Stromal cell of bone marrow (primary cell): ENCODE results near the gene ANKRD18A.
A peak's percentile ranks its signal among the peaks of the same experiment; 100 is the strongest.

Source experiments
- DNase-seq: peaks from one replicate; pipeline ENCODE4 v3.0.0-alpha.2; 2012; ENCODE audit warnings: low read depth

ANKRD18A gene

DNA sequence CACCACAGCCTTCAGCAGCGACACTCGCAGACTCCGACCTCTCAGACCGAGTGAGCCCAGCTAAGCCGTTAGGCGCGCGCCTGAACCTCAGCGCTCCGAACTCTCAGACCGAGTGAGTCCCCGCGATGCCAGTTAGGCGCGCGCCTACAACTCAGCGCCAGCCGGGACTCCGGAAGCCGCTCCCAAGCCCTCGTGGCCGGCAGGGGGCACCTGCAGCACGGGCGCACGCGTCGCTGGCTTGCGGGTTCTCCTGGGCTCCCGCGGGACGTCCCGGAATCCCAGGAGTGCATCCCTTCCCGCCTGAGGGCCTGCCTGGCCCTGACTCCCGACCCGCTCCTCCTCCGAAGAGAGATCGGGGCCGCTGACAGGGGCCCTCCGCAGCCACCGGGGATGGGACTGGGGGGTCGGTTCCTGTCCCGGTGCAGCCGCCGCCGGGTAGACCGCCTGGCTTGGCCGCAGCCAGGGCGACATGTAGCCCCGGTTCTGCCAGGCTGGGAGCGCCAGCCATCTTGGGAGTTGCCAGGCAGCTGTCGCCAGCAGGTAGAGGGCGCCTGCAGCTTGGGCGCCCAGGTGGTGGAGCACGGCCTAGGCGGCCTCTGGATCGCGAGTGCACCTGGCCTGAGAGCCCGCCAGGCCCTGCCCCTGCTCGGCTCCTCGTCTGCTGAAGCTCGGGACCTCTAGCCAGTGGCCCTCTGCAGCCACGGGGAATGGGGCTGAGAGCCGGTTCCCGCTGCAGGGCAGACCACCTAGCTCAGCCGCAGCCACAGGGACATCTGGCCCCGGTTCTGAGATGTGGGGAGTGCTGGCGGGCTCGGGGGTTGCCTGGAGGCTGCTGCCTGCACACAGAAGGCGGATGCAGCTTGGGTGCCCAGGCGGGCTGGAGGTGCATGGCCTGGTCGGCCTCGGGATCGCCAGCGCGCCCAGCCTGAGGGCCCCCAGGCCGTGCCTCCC is at the start of gene ANKRD18A:
TSS of gene ANKRD18A (minus strand) at position 114 of the 951 bp plus-strand sequence. CDS start 311 bp downstream, outside the sequence.
- DNase-seq = no peak

DNA sequence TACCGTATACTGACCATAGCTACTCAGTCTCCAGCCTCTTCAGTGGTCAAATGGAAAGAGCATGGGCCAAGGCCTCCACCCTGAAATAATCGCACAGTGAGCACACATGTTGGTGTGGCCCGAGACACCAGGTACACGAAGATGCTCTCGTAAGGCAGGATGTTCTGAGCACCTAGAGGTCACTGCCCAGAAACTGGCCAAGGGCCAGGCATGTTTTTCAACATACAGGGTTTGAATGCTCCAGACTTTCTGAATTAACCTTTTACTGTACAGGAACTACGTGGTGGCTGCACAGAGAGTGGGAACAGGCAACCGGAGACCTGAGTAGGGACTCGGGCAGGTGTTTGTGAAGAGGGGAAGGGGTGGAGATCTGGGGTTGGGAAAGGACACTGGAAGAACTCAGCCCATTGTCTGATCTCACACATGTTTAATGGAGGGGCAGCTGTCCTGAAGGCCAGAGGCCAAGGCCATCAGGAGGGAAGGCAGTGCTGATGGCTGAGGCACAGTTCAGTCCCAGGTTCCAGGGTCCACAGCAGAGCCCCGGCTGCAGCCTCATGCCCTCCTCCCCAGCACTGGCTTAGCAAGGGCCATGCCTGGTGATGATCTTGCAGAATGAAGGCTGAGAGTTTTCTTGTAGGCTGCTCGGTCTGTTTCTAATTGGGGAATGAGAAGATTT is 48.5 kb upstream of the ANKRD18A start:
- DNase-seq = no peak

DNA sequence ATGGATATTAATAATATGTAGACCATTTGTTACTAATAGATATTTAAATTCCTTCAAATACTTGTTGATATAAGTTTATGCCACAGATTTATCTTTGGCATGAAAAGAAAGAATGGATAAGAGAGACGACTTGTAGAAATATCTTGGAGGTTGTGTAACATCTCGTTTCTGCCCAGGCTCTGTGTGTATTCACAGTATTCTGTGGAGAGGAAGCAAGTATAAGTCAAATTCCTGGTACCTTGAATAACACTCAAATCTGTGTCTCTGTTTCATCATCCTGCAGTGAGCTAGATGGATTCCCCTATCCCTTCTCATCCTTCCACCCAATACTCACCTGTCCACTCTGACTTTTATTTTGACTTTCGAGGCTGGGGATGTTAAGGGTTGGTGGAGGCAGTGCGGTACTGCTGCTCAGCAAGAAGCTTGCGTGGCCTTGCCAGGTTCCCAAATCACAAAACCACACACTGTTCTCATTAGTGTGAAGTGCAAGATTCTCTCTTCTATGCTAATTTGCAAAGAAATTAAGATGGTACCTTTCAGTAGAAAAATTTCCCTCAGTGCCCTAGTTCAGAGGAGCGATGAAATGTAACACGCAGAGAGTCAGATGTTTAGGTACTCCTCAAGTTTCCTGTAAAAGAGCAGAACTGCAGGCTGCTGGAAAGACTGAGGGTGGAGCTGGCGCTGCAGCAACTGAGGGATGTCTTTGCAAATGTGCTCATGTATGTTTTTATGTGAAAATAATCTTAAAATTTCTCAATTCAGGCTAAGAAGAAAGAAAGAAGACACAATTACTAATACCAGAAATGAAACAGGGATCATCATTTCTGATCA is 42.6 kb upstream of the ANKRD18A start:
- no peak for DNase-seq

DNA sequence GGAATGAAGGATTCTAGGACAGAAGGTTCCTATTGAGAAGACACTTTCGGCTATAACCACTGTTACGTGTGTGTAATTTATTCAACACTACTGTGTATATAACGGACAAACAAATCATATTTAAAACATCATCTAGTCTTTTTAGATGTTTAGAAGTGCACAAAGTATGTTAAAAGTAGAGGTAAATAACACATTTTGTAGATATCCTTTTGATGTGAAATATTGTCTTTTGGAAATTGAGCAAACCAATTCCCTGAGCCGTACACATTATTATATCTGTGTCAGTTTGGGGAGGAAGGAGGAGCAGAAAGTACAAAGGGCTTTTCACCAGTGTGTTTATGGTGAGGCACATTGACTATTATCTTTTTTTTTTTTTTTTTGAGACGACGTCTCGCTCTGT is 39.1 kb upstream of the ANKRD18A start:
- no peak for DNase-seq

DNA sequence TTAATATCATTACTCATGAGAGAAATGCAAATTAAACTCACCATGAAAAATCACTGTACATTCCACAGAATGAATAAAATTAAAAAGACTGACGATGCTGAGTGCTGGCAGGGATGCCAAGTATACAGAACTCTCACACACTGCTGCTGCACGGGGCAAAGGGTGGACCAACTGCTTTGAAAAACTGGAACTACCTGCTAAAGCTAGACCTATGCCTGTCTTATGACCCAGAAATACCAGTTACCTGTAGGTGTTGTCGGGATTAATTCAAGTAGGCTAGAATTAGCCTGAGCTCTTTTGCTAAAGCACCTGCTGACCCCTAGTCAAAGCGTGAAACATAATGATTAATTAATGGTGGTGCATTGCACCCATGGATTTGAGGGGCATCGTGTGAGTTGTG is 36.5 kb upstream of the ANKRD18A start:
- no peak for DNase-seq

DNA sequence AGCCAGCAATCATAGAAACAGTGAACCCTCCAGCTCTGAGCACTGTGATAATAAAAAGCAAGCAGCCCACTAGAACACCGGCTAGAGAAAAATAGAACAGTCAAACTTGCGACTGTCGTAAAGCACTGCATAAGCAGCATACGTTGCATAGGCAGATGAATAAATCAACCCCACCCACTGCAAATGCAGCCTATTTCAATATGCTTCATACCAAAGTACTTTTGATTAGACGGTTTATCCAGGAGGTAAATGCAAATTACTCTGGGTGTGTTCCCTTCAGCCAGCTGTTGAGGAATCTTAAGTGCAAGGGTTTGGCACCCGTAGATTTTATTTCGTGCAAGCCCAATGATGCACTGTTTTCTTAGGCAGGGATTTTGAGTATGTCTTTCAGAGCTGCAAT is 32.1 kb upstream of the ANKRD18A start:
- DNase-seq = no peak

DNA sequence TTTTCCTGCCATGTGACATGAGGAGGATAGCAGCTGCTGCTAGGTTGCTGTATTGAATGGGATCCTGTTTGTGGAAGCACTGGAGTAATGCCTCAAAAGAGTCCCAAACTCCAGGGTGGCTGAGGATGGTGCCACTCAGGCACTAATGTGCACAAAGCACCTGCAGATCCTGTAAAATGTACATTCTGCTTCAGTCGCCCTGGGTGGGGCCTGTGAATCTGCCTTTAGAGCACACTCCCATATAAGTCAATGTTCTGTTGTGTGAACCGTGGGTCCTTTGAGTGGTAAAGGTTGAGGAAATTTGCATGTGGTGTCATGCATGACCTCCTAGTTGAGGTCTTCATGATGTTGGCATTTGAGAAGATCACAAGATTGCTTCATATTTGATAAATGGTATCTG is 31.6 kb upstream of the ANKRD18A start:
- no peak for DNase-seq

DNA sequence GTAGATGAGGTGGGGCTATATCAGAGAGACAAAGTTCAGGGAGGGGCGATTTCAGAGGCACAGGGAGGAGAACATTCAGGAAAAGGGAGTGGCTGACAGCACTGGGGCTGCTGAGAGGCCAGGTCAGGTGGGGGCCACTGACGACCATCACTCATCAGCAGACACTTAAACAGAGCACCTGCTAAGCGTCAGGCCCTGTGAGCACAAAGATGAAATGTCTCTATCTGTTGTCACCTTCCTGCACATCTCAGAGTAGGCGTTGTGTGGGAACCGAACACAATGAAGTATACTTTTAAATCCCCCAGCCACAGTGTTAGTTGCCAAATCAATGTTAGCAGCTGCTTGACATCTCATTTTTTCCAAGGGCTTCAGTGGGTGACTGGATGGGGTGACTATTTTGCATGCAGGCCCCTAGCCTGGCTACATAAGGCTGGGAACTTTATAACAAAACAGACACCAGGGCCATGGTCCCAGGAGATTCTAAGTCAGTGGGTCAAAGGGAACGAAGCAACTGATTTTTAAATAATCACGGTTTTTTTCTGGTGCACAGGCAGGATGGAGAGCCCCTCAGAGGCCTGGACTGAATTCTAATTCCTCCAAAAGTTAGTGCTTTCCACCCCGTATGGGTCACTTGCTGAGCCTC is 31.1 kb upstream of the ANKRD18A start:
- no peak for DNase-seq

DNA sequence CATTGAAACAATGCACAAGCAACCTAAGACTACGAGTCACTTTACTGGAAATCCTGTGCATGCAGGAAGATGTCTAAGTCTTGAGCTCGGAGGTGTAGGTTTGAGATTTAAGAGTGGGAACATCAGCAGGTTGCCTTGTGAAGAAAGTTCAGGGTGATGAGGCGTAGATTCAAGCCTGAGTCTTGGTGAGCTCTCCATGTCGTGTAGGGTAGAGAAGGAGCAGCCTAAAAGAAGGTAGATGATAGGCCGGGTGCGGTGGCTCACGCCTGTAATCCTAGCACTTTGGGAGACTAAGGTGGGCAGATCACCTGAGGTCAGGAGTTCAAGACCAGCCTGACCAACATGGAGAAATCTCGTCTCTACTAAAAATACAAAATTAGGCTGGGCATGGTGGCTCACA is 30.2 kb upstream of the ANKRD18A start:
- DNase-seq = no peak

DNA sequence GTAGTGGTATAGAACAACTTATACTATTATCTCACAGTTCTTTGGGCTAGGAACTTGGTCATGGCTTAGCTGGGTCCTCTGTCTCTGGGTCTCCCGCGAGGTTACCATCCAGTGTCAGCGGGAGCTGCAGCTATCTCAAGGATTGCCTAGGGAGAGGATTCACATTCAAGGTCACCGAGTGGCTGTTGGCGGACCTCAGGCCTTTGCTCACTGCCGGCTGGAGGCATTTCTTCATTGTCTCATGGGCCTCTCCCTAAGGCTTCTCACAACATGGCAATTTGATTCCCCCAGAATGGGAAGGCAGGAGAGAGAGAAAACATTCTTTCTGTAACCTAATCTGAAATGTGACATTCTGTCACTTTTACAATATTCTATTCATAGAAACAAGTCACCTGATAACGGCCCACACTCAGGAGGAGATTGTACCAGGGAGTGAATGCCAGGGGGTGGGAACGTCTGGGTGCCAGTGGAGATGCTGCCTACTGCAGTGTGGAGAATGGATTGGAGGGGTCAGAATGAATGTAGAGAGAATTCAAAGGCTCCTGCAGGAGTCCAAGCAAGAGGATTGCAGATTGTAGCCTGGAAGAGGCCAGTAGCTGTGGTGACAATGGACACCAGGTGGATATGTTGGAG is 29.5 kb upstream of the ANKRD18A start:
- DNase-seq = no peak

DNA sequence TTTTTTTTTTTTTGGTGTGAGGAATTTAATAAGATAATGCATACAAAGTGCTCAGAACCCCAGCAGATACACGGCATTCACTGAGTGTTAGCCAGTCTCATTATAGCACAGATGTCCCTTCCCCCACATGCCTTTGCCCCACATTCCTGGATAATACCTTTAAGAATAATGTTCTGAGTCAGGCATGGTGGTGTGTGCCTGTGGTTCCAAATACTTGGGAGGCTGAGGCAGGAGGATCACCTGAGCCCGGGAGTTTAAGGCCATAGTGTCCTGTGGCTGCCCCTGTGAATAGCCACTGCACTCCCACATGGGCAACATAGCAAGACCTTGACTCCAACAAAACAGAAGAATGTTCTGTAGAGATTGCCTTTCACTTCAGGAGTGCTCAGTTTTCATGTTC is 24.2 kb upstream of the ANKRD18A start:
- no peak for DNase-seq

DNA sequence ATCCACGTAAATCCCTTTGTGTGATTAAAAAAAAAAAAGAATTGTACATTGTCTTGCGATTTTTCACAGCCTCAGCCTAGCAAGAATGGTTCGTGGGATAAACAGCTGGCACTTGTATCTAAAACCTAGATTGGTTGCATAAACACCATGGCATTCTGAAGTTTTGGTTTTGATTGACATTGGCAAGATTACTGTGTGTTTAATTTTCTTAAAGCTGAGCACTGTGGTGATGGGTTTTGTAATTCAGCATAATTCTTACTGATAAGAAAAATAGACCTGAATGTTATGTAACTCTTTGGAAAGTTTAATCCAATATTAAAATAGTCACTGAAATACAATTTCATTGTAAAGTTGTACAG is 23.4 kb upstream of the ANKRD18A start:
- DNase-seq = no peak

DNA sequence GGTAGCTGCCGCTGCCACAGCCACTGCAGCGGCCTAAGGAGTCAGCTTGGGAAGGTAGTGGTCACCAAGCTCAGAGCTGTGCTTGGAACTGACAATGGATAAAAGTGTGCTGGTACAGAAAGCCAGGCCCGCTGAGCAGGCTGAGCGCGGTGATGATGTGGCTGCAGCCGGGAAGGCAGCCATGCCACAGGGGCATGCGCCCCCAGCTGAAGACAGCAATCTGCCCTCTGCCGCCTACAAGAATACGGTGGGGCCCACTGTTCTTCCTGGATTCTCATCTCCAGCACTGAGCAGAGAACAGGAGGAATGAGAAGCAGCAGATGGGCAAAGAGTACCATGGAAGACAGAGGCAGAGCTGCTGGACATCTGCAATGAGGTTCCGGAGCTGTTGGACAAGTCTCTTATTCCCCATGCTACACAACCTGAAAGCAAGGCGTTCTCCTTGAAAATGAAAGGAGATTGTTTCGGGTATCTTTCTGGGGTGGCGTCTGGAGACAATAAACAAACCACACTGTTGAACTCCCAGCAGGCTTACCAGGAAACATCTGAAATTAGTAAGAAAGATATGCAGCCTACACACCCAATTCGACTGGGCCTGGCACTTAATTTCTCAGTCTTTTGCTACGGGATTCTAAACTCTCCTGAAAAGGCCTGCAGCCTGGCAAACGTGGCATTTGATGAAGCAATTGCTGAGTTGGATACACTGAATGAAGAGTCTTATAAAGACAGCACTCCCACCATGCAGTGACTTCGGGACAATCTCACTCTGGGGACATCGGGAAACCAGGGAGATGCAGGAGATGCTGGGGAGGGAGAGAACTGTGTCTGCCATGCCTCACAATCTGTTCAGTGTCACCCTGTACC is 22.8 kb upstream of the ANKRD18A start:
- no peak for DNase-seq

DNA sequence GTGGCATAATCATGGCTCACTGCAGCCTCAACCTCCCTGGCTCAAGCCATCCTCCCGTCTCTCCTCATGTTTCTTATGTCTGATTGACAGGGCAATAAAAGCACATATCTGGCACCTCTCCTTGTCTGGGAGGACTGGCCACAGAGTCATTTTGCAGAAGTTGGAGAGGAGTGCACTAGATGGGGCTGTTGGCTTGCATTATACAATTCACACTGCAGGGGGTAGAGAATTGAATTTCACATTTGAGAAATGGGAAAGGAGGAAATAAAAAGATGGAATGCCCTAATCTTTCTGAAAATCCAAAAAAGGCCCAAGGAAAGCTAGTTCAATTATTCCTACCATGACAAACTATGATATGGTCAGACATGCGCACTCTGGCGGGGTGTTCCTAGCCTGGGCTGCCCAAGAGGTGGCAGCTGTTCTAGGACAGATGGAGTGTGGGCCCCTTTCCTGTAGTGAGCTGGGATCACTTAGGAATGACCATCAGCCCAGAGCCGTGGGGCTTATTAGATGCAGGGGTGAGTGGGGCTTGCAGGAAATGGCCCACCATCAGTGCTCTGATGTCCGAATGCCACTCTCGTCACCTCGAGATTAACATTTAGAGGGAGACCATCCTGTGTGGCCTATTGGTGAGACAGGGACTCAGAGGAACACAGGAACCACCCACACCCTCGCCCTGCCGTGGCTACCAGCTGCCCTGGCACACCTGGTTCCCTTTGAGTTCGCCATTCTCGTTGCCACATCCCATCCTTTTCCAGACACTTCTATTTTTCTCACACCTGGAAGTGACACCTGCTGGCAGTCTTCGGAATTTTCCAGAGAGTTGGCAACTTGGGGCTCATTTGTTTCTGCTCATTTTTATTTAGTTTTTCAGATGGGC is 21.8 kb upstream of the ANKRD18A start:
- peak; percentile 14 for DNase-seq

DNA sequence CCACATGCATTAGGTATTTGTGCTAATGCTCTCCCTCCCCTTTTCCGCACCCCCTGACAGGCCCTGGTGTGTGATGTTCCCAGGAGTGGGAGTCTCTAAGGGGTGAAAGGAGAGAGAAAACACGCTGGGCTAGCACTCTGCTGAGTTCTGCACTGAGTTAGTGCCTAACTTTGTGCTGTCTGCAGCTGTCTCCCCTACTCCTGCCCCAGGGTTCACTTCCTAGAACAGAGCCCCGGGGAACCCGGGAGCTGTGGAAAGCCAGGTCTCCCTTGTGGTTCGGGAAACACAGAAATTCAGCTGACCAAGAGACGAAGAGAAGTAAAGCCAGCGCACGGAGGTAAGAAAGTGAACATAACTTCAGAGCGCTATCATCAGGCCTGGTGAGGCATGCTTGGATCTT is 20.7 kb upstream of the ANKRD18A start:
- DNase-seq = no peak

DNA sequence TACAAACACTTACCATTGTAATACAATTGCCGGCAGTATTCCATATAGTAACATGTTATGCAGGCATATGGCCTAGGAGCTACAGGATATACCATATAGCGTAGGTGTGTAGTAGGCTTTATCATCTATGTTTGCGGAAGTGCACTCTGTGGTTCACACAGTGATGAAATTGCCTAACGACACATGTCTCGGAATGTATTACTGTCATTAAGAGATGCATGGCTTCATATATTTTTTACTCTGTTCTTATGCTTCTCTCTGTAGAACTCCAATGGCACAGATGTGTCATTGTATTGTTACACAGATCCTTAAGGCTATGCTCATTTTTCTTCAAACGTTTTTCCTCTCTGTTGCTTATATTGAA is 19.2 kb upstream of the ANKRD18A start:
- DNase-seq = no peak

DNA sequence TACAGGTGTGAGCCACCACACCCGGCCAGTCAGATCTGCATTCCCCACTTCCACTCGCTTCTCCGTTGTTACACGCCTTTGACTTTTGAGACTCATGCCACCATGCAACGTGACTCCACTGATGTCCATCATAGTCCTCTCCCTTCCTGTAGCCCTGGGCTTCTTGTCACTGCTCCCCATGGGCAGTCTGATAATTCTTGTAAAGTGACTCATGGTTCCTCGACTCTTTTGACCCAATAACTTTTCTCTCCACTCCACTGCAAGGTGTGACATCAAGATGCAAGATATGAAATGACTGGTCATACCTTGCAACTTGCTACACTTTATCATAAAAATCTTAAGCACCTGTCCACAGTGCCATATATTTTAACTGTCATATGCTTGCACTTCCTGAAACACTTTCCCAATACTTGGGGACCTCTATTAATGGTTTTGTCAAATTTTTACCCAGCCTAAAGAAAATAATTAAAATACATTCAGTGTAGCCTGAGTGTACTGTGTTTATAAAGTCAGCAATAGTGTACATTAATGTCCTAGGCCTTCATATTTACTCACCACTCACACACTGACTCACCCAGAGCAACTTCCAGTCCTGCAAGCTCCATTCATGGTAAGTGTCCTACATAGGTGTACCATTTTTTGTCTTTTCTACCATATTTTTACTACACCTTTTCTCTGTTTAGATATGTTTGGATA is 18.6 kb upstream of the ANKRD18A start:
- DNase-seq = no peak

DNA sequence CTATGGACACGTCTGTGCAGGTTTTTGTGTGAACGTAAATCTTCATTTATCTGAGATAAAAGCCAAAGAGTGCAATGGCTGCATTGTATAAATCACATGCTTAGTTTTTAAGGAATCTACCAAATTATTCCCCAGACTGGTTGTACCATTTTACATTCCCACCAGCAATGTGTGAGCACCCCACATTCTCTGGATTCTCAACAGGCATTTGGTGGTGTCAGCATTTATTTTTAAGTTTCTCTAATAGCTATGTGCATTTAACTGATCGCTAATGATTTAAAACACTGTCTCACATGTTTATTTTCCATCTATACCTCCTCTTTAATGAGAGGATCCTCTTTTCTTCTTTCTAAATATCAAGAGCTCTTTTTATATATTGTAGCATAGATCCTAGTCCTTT is 13.9 kb upstream of the ANKRD18A start:
- no peak for DNase-seq

DNA sequence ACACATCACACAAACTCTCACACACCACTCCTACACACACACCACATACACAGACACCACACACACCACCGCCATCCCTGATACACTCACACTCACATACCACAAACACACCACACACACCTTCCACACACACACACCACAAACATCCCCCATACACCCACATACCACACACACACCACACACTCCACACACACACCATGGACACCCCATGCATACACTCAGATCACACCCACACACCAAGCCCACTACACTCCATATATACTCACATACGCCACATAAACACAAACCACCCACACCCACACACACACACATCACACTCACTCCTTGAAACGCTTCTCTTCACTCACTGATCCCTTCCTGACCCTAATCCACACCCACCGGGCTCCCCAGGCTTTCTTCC is 9.1 kb upstream of the ANKRD18A start:
- DNase-seq = no peak
